HG03378 (cell line): Measurements from ENCODE around the gene ANKZF1.

Experiments
- ATAC-seq: cut with Tn5 transposase; IDR thresholded peaks from one replicate; pipeline ENCODE4 v1.9.1; 2021; ENCODE audit warnings: mild to moderate bottlenecking, moderate library complexity; ENCODE audit not compliant: unreplicated experiment

The ANKZF1 gene

GRCh38 chr2:219207134-219207883 is 22.3 kb upstream of the ANKZF1 start:
- no peak for ATAC-seq

DNA sequence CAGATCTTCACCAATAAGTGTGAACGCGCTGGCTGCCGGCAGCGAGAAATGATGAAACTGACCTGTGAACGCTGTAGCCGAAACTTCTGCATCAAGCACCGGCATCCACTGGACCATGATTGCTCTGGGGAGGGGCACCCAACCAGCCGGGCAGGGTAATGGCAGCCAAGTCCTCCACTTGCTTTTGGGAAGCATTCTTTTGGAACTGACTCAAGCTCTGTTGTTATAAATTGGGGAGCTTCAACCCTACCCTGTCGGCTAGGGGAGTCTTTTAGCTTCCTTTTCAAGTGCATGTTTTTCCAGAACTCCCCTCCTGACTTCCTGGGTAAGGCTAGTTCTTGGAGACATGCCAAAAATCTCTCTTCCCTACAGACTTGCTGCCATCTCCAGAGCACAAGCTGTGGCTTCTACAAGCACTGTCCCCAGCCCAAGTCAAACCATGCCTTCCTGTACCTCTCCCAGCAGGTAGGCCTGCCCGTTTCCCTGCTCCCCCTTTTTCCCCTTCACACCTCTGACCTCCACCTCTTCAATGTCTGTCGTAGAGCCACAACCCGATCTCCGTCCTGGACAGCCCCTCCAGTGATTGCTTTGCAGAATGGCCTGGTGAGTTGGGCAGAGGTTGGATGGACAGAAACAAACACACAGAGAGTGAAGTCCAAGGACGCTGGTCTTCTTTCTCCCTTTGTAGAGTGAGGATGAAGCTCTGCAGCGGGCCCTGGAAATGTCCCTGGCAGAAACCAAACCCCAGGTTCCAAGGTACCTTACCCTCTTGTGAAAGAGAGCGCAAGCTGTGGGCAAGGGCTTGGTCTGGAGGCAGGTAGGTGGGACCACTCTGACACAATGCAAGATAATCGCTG is 21.5 kb upstream of the ANKZF1 start:
- ATAC-seq = no peak

DNA sequence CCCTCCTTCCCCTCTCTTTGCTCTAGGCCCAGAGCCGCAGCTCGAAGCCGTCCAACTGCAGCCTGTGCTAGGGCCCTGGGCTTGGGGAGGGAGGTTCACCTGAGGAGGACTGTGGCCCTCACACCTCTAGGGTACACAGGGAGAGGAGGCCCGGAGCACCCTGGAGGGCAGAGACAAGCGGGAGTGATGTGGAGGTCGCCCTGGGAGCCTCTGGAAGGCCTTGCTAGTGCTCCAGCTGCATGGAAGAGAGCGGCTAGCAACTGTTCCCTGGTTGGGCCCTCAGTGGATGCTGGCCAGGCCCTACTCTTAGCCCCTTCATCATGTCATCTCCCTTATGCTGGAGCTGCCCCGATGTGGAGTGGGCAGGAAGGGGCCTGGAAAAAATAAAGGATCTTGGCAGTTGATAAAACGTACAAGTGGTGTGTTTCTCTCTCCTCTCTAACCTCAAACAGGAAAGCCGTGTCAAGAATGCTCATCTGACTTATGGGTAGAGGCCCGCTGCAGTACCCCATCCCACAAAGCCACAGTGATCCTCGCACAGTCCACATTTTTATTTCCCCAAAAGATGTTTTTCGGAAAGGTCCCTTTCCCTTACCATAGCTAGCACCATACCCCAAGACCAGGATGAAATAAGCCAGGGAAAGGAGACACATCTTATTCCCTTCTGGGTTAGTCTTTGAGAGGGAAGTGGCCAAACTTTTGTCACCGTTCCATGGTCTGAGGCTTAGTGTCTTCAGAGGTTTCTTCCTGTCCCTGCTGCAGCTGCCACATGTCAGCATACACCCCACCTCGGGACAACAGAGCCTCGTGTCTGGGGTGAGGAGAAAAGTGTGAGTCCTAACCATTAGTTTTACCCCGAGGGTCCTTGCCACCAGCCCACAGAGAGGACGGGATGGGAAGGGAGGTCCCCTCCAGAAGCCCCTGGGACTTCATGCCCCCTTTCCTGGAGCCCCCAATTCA is 20.1 kb upstream of the ANKZF1 start:
- no peak for ATAC-seq

DNA sequence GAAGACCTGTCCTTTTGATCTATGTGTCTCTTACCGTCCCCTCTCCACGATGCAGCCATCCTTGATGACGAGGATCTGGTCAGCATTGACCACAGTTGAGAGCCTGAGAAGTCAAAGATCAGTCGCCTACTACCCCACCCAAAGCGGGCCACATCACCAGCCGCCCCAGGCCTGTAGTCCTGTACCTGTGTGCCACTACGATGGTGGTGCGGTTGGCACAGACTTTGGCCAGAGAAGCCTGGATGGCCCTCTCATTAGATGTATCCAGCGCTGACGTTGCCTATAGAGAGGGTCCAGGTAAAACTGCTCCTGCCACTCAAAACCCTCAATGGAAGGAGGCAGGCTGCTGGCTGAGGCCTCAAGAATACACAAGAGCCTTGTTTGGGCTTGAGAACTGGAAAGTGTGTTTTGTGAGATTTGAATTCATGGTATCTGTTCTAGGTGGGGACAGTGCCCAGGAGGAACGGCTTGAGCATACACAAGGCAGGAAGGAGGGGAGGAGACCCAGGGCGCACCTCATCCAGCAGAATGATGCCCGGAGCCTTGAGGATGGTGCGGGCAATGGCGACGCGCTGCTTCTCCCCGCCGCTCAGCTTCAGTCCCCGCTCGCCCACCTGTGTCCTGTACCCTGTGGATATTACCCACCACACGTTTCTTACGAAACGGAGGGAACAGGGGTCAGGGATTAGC is 19.3 kb upstream of the ANKZF1 start:
- no peak for ATAC-seq

GRCh38 chr2:219210886-219211362 is 18.7 kb upstream of the ANKZF1 start:
- no peak for ATAC-seq

DNA sequence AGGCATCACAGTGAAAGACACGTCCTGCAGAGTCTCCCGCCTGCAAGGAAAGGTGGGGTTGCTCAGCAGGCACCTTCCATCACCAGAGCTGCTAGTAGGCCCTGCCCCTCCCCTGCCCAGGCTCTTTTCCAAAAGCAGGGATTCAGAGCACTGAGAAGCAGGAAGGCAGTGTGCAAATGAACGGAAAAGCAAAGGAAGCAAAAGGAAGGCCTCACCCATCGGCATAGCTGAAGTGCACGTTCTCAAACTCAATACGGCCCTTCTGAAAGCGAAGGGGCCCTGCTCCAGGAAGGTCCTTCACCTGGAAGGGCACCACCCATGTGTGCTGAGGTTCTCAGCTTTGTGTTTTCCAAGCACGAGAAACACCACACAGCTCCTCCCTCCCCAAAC is 16.6 kb upstream of the ANKZF1 start:
- no peak for ATAC-seq

DNA sequence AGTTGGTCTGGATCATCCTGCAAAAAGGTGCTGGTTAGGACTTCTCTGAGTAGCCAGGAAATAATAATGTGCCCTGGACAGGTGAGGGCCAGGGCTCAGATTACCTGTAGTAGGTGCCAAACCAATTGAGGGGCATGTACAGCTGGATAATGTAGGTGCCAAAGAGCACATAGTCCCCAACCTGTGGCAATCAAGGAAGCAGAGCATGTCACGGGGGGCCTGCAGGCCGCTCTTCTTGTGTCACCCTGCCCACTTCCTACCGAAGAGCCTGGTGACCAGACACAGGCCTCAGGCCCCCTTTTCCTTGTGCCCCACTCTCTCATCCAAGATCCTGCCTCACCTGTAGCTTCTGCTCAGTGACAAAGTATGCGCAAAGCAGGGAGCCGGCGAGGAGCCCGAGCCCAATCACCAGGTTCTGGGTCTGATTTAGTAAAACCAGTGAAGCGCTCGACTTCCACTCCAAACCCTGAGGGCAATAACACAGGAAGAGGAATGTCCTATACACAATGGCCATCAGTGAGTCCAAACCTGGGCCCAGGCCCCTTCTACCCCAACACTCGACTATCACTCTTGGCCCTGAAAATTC is 16.0 kb upstream of the ANKZF1 start:
- ATAC-seq = no peak

GRCh38 chr2:219214141-219214540 is 15.5 kb upstream of the ANKZF1 start:
- no peak for ATAC-seq

- no peak for ATAC-seq
These were observed 14.8 kb upstream of the ANKZF1 start for GRCh38 chr2:219214786-219215185.

DNA sequence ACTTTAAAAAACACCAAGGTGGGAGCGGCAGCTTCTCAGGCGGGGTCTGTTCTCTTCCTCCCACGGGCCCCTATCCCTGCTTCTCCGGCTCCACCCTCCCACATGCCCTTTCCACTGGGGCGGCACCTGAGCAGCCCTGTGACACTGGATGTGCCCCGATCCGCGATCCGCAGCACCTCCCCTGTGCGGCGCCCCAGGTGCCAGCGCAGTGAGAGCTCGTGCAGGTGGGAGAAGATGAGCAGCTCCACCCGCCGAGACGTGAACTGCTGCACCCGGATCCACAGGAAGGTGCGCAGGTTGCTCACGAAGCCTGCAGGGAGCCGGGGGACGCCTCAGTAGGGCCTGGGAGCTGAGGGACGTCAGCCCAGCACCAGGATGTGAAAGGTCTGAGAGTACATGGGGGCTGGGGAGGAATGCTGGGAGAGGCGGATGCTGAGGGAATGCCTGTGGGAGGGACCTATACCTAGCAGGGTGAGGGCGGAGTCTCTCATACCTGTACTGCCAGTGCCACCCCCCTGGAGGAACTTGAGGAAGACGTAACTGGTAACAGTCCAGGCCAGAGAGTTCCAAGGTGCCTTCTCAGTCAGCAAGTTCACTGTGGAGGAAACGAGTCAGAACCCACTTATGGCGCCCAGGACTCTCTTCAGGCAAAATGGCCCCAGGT is 13.6 kb upstream of the ANKZF1 start:
- no peak for ATAC-seq

DNA sequence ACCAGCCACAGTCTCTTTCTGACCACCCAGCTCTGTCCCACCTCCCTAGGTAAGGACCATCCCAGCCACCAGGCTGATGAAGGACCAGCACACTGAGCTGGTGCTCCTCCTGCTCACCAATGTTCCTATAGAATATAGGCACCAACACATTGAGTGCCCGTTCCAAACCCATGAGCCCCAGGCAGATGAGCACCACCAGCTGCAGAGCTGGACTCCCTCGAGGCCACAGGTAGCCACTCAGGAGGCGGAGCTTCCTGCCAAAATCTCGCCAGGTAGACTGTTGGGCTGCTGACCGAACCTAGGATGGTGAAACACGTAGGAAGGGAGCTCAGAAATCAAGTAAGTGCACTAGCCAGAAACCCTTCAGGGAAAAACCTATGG is 13.1 kb upstream of the ANKZF1 start:
- no peak for ATAC-seq

DNA sequence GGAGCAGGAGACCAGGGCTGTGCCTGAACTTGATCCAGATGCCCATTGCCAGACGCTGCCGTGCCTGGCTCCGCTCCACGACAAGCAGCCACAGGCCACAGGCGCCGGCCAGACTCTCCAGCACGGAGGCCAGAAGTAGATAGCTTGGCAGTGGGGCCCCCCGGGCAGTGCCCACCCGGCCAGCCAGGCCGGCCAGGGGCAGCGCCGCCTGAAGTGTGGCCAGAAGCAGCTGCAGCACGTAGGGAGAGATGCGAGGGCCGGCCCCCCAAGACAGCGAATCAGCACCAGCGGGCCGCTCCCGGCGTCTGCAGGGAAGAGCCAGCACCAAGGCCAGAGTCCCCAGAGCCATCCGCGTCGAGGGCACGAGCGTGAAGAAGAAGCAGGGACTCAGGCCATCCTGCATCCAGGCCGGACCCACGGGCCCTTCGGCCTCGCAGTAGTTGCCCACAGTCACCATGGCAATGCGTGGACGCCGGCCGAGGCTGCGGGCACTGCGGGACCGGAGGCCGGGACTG is 11.3 kb upstream of the ANKZF1 start:
- ATAC-seq = peak; percentile 20

GRCh38 chr2:219218732-219219701 is 10.6 kb upstream of the ANKZF1 start, which contains the start of gene ABCB6:
ABCB6 (minus strand) TSS chr2:219218958; CDS start chr2:219218673, 285 bp downstream.
- ATAC-seq = peak; percentile 61

GRCh38 chr2:219219784-219220532 is 9.6 kb upstream of the ANKZF1 start:
- no peak for ATAC-seq

- no peak for ATAC-seq
These were observed 8.8 kb upstream of the ANKZF1 start for GRCh38 chr2:219220652-219221402.

GRCh38 chr2:219221957-219222518 is 7.6 kb upstream of the ANKZF1 start:
- no peak for ATAC-seq
